ENCODE data around the gene RFXANK.
"Not testable (repeated sequence)": the region's sequence is repeated elsewhere in the genome, so short reads cannot be mapped to it uniquely, and the experiment has no call there.

RFXANK gene, protein sequence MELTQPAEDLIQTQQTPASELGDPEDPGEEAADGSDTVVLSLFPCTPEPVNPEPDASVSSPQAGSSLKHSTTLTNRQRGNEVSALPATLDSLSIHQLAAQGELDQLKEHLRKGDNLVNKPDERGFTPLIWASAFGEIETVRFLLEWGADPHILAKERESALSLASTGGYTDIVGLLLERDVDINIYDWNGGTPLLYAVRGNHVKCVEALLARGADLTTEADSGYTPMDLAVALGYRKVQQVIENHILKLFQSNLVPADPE
- long read RNA-seq, donor 1, transcript RFXANK-203 (9 exons, 1,212 nt) = major isoform, 14 of 47 reads
- long read RNA-seq, donor 1, partial matches to known transcripts = 28 of 47 reads
- long read RNA-seq, donor 1, other reads (novel, unspliced or antisense) = 0 of 47 reads
- long read RNA-seq, donor 2, partial matches to known transcripts = 11 of 24 reads
- long read RNA-seq, donor 2, other reads (novel, unspliced or antisense) = 5 of 24 reads
- long read RNA-seq, donor 3, partial matches to known transcripts = 7 of 11 reads
- long read RNA-seq, donor 3, other reads (novel, unspliced or antisense) = 0 of 11 reads
- long read RNA-seq, donor 4, transcript RFXANK-203 (9 exons, 1,212 nt) = major isoform, 9 of 32 reads
- long read RNA-seq, donor 4, partial matches to known transcripts = 8 of 32 reads
- long read RNA-seq, donor 4, other reads (novel, unspliced or antisense) = 8 of 32 reads
- long read RNA-seq, donor 5, transcript RFXANK-203 (9 exons, 1,212 nt) = major isoform, 19 of 80 reads
- long read RNA-seq, donor 5, partial matches to known transcripts = 53 of 80 reads
- long read RNA-seq, donor 5, other reads (novel, unspliced or antisense) = 0 of 80 reads
- long read RNA-seq, donor 6, transcript RFXANK-203 (9 exons, 1,212 nt) = major isoform, 10 of 31 reads
- long read RNA-seq, donor 6, partial matches to known transcripts = 16 of 31 reads
- long read RNA-seq, donor 6, other reads (novel, unspliced or antisense) = 0 of 31 reads
- long read RNA-seq, donor 7 = 0 reads
- long read RNA-seq, donor 8, transcript RFXANK-203 (9 exons, 1,212 nt) = major isoform, 13 of 33 reads
- long read RNA-seq, donor 8, partial matches to known transcripts = 16 of 33 reads
- long read RNA-seq, donor 8, other reads (novel, unspliced or antisense) = 0 of 33 reads

- peak; percentile 92 for DNase-seq
Measured at GRCh38 chr19:19192078-19192882, at the start of gene RFXANK, which contains the start of gene BORCS8. Gene RFXANK, plus strand, starts transcription at chr19:19192258. Its CDS starts 1,689 bp downstream, at chr19:19193947. Gene BORCS8, minus strand, starts transcription at chr19:19192152. Its CDS starts 35 bp downstream, at chr19:19192117.

- no peak for DNase-seq
Measured at GRCh38 chr19:19142347-19142746, 49.7 kb upstream of the RFXANK start.

DNA sequence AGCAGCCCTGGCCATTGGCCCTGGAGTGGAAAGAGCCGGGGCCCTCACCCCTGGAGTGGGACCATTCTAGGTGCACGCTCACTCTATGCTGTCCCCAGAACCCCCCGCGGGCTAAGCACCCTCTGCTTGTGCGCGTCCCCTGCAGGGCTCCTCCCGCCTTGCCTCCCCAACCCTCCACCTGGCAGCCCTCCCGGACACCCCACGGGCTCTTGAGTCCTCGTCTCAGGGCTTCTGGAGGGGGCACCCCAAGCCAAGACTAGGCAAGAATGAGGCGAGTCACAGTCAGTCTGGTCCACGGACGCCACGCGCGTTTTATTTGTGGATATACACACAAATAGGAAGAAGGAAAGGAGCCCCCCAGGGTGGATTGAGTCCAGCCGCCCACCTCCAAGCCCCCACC lies 46.8 kb upstream of the RFXANK start:
- DNase-seq = no peak

GRCh38 chr19:19145684-19146608 lies 46.1 kb upstream of the RFXANK start:
- DNase-seq = peak; percentile 55

DNA sequence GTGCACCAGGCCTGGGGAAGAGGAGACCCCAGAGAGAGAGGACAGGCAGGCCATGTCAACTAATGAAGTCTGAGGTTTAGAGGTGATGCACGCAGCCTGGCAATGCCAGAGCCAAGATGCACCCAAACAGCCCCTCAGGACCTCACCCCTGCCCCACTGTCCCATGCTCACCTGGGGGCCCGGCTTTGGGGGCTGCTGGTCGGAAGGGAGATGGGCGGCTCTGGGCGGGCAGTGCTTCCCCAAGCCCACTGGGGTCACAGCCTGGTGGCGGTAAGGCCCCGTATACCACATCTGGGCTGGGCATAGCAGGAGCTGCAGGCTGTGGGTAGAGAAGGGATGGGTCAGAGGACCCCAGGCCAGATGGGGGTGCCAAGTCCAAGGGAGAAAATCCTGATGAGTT lies 45.2 kb upstream of the RFXANK start:
- DNase-seq = no peak

DNA sequence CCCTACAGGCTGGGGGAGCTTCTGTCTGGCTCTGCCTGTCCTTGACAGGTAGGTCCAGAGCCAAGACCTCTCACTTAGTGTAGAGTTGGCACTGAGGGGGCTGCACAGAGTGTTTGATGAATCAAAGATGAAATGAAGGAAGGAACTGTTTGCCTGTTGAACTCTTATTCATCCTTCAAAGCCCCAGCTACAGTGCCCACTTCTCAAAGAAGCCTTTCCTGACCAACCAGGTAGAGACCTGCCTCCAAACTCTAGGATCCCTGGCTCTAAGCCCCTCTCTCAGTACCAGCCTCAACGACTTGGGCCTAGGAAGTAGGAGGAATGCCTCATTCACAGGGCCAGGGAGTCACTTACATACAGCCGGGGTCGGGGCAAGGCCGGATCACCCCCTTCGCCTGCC lies 44.7 kb upstream of the RFXANK start:
- DNase-seq = no peak

GRCh38 chr19:19148504-19148903 lies 43.6 kb upstream of the RFXANK start:
- DNase-seq = not testable (repeated sequence)

DNA sequence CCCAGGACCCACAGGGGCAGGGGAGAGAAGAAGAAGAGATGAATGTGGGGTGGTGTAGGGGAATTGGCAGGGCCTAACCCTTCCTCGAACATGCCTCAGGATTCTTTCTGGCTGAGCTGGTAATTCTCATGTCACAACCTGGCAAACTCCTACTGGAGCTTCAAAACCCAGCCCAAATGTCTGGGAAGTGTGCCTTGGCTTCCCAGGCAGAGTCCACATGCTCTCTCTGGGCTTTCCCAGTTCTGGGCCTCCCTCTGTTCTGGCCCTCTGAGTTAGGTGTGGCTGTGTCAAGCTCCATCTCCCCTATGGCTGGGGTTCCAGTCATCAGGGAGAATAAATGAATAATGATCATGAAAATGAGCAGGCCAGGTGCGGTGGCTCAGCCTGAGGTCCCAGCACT lies 42.6 kb upstream of the RFXANK start:
- no peak for DNase-seq

DNA sequence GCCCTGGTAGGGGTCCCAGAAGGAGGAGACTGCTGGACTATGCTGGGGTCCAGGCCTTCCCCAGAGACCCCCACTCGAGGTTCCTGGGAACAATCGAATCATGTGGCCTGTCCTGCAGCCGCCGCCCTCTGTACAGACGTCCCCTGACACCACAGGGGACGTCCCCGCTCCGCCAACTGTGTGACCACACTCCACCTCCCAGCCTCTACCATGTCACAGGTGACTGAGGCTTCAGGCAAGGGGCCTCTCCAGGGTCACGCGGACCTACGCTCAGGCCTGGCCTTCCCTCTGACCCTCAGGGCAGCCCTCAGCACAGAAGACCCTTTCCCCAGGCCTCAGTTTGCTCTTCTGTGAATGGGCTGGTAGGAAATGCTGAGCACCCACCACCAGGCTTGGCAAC lies 40.6 kb upstream of the RFXANK start:
- no peak for DNase-seq

DNA sequence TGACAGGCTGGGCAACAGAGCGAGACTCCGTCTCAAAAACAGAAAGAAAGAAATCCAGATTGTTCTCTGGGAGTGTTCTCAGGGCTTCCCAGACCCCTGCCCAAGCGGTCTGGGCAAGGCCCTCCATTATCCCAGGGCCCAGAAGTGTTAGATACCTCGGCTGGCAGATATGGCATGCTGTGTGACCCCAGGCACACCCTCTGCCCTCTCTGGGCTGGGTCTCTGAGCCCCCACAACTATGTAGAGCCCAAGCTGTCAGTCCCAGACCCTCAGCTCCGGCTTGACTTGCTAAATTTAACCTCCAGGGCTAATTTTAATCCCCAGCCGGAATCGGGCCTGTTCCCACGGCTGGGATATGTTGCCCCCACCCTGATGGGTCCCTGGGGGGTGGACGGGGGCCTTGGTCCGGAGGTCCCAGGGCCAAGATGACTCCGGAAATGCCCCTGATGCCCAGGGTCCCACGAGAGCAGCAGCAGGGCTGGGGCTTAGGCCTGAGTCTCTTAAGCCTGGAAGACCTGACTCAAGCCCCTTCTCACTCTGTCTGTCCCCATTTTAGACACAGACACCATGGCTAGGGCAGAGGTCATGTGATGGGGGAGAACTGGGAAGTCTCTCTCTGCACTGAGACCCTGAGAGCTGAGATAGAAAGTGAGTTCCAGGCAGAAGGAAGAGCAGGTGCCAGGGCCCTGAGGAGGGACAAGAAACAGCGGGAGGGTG lies 39.2 kb upstream of the RFXANK start:
- no peak for DNase-seq

- no peak for DNase-seq
Measured at GRCh38 chr19:19154768-19155494, 37.1 kb upstream of the RFXANK start.

DNA sequence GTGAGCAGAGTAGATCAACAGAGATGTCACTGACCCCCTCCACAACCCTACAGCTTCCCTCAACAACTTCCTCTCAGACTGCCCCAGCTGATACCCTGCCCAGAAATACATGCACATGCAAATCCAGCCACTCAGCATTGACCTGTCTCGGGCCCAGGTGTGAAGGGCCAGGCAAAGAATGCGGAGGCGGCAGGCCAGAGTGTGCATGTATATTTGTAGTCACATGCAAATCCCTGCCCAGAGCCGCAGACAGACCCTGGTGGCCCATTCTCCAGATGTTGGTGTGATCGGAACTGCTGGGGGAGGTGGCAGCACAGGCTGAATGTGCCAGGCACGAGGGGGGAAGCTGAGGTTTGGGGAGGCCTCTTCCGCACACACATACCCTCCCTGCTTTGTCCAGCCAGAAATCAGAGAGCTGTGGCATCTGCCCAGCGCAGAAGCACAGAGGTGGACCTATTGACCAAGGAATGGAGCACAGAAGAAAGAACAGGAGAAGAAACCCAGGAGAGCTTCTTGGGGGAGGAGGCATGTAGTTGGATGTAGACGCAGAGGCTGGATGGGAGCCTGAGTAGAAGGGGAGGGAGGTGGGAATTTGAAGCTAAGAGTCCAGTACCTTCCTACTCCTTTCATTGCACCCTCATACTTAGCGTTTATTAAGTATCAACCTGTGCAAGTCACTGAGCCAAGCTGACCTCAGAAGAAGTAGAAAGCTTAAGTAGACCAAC lies 36.4 kb upstream of the RFXANK start:
- DNase-seq = no peak

GRCh38 chr19:19157808-19158207 lies 34.2 kb upstream of the RFXANK start:
- no peak for DNase-seq

- DNase-seq = no peak
Measured at GRCh38 chr19:19159534-19159933, 32.5 kb upstream of the RFXANK start.

DNA sequence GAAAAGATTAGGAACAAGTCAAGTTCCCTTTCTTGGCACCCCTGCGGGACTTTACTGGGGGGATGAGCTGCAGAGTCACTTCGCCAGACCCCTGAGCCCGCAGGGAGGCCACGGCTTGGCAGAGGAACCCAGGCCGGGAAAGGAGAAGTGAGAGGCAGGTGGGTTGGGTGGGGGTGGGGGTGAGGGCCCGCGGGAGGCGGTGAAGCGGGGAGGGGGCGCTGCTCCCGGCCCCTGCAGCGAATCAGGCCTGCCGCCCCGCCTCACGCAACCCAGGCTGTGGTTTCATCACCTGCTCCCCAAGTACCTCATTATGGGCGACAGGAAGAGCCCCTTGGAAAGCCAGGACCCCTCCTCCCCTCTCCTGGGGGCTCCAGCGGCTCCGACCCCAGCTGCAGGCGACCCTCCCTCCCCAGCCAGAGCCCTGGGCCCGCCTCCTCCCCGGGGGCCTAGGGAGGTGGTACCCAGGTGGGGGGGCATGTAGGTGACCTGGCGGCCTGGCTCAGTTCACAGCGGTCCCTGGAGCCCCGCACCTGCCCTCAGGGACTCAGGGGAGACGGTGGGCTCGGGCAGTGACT lies 31.5 kb upstream of the RFXANK start:
- DNase-seq = no peak

DNA sequence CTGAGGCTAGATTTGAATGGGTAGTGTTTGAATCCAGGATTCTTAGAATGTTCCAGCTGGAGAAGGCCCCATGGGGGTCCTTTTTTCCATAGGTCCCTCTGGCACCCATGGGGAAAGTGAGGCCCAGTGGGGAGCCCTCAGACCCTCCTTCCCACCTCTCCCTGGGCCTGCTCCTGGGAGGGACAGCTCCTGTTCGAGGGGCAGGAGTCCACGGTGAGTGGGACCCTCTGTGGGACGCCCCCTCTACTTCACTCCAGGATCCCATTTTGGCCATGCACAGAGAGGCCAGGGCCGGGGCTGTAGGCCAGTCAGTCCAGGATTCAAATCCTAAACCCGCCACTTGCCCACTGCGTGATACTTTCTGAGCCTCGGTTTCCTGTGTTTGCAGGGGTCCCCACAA lies 29.6 kb upstream of the RFXANK start:
- no peak for DNase-seq

DNA sequence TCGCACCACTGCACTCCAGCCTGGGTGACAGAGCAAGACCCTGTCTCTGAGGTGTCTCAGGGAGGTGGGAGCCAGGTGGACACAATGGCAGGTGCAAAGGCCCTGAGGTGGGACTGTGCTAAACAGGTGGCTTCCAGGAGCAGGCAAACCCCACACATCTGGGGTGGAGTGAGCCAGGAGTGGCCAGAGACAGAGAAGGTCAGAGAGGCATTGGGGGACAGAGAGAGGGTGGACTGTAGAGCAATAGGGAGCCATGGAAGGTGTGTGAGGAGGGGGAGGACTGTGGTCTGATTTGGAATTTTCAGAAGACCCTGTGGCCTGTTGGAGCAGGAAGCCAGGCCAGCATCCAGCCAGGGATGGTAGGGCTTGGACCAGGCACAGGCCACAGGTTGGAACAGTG lies 26.7 kb upstream of the RFXANK start:
- DNase-seq = no peak

- no peak for DNase-seq
Measured at GRCh38 chr19:19167612-19168011, 24.4 kb upstream of the RFXANK start.

Measured in right kidney (tissue), 9 donors.